Measurements from ENCODE around the gene COL6A3. TPM values are rescaled to one million over a fixed set of nuclear protein-coding genes. Genes with fewer than 3 reads are reported as not detected.
"Not testable (repeated sequence)": the region's sequence is repeated elsewhere in the genome, so short reads cannot be mapped to it uniquely, and the experiment has no call there.

COL6A3 gene
- total RNA-seq, 2 experiments from 2014 or later, result 0.53 to 1.5 TPM

DNA sequence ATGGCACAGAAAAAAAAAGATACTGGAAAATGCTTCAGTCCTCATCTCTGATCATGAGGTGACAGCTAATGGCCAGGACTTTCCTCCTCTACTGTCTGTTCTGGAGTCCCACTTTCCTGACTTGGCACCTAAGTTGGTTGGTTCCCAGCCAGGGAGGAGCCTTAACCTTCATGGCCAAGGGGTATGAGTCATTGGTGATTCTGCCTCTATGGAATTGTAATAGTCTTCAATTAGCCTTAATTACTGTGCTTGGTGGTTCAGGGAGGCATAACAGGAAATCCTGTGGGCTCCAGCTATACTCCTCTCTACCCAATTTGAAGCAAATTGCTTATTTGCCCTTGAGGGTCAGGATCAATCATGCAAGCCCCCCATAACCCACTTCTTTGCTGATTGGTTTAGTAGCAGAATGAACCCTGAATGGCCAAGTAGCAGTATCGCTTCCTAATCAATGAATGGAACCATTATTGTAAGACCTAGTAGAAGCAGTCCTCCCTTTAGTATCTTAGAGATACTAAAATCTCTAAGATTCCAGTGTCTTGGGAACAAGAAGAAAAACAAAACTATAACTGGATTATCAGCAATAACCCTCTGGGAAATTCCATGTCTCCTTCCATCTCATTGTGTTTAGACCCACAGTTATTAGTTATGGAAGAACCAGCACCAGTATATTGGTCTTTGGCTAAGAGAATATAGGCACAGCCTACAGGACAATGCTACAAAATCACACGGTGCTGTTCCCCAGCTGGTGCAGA, 109.0 kb downstream of the COL6A3 start:
- no peaks in the 10 kb centered on the region for H3K4me1 Mint-ChIP-seq
- no peak overlapping the region for H3K4me3 Mint-ChIP-seq
- DNase-seq (no peak), ATAC-seq (no peak)
- no peak overlapping the region for H3K27ac Mint-ChIP-seq
- CTCF ChIA-PET, result no interaction called here
- no peaks in the 10 kb centered on the region for H3K36me3 Mint-ChIP-seq
- peaks cover 9% of the 10 kb centered on the region for H3K9me3 Mint-ChIP-seq (ENCODE audit: low read depth)
- H3K27me3 Mint-ChIP-seq, result peaks cover 11% of the 10 kb centered on the region

- H3K27ac Mint-ChIP-seq; H3K9me3 Mint-ChIP-seq (ENCODE audit: low read depth); H3K4me3 Mint-ChIP-seq; H3K27me3 Mint-ChIP-seq; CTCF ChIA-PET; DNase-seq; H3K4me1 Mint-ChIP-seq; H3K36me3 Mint-ChIP-seq; ATAC-seq: not testable (repeated sequence)
Observed at GRCh38 chr2:237303244-237303643, 110.7 kb downstream of the COL6A3 start.

DNA sequence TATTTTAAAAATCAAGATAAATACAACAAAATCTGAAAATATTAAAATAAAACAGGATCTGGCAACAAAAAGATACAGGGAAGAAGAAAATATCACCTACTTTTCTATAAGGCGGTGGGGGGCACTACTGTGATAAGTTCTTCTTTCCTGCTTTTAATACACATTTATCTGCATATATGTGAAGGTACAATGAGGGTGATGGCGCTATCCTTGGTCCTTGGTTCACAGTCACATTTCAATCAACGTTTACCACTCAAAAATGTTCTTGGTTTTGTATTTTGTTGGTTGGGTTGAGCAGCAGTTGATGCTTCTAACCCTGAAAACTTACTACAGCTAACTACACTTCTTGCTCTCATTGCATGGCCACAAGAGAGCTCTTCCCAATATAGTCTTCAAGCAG, 112.4 kb downstream of the COL6A3 start:
- Mint-ChIP-seq H3K4me1 (no peaks in the 10 kb centered on the region), H3K9me3 (ENCODE audit: low read depth) (peaks cover 9% of the 10 kb centered on the region), H3K27ac (no peak overlapping the region), H3K36me3 (no peaks in the 10 kb centered on the region), H3K4me3 (no peak overlapping the region), H3K27me3 (peaks cover 10% of the 10 kb centered on the region)
- CTCF ChIA-PET, result no interaction called here
- ATAC-seq, result no peak
- DNase-seq, result no peak

DNA sequence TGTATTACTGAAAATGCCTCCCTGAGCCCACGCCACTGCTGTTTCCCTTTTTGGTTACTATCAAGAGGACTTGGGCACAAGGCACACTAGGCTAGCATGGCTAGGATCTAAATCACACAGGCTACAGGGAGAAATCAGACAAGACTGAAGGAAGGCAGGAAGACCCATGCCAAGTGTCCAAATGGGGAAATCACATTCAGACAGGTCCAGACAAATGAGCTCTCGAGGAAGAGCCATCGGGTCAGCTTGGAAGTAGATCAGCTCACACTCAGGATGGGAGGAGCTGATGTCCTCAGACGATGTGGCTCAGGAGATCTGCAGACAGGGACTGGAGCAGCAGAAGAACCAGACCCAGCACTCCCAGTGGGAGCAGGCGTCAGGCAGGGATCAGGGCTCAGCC, 113.2 kb downstream of the COL6A3 start:
- Mint-ChIP-seq H3K9me3 (ENCODE audit: low read depth) (peaks cover 9% of the 10 kb centered on the region), H3K36me3 (no peaks in the 10 kb centered on the region), H3K4me1 (no peaks in the 10 kb centered on the region), H3K27ac (no peak overlapping the region), H3K27me3 (peaks cover 12% of the 10 kb centered on the region), H3K4me3 (no peak overlapping the region)
- CTCF ChIA-PET, result no interaction called here
- ATAC-seq, result no peak
- DNase-seq, result no peak

- H3K27ac Mint-ChIP-seq, result no peak overlapping the region
- H3K4me3 Mint-ChIP-seq, result no peak overlapping the region
- ATAC-seq (no peak), DNase-seq (no peak)
- CTCF ChIA-PET, result no interaction called here
- peaks cover 14% of the 10 kb centered on the region for H3K27me3 Mint-ChIP-seq
- H3K36me3 Mint-ChIP-seq, result no peaks in the 10 kb centered on the region
- no peaks in the 10 kb centered on the region for H3K4me1 Mint-ChIP-seq
- peaks cover 9% of the 10 kb centered on the region for H3K9me3 Mint-ChIP-seq (ENCODE audit: low read depth)
Observed at GRCh38 chr2:237299906-237300305, 114.1 kb downstream of the COL6A3 start.

DNA sequence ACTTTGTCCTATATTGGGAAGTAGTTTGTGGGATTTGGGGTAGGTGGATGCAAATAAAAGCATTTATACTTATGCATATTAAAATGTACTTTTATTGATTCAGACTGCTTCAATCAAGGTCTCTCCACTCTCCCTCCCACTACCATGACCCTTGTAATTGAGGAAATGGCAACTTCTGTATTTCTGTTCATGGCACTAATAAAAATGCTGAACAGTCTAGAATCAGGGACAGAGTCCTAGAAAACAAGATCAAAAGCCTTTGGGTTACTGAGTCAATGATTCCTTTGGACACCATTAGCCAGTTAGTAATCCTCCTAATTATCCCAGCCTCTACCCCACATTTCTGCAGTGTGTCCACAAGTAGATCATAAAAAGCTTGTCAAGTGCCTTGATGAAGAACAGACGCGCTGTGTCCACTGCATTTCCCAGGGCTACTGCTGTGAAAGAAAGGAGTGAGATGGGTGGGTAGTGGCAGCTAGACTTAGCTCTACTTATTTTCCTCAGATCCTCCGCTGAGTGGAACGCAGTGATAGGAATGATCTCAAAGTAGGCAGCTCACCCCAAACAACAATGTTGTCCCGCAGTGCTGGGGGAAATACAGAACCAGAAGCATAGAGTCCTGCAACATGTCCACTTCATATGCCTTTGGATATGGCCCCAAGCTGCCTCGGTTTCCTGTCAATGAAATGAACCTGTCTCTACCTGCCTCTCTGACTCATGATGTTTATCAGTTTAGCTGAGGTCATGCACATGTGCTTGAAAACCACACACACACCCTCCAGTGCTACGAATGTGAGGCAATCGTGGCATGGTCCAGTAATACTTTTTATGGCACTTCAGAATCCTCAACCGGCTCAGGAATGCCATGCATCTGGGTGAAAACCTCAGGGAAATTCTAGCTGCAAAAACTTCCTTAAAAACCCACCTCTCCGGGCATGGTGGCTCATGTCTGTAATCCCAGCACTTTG, 115.5 kb downstream of the COL6A3 start:
- DNase-seq, result no peak
- H3K9me3 Mint-ChIP-seq (ENCODE audit: low read depth), result peaks cover 6% of the 10 kb centered on the region
- H3K4me3 Mint-ChIP-seq, result no peak overlapping the region
- no peaks in the 10 kb centered on the region for H3K4me1 Mint-ChIP-seq
- no peak for ATAC-seq
- CTCF ChIA-PET, result no interaction called here
- no peaks in the 10 kb centered on the region for H3K36me3 Mint-ChIP-seq
- peaks cover 25% of the 10 kb centered on the region for H3K27me3 Mint-ChIP-seq
- H3K27ac Mint-ChIP-seq, result no peak overlapping the region

DNA sequence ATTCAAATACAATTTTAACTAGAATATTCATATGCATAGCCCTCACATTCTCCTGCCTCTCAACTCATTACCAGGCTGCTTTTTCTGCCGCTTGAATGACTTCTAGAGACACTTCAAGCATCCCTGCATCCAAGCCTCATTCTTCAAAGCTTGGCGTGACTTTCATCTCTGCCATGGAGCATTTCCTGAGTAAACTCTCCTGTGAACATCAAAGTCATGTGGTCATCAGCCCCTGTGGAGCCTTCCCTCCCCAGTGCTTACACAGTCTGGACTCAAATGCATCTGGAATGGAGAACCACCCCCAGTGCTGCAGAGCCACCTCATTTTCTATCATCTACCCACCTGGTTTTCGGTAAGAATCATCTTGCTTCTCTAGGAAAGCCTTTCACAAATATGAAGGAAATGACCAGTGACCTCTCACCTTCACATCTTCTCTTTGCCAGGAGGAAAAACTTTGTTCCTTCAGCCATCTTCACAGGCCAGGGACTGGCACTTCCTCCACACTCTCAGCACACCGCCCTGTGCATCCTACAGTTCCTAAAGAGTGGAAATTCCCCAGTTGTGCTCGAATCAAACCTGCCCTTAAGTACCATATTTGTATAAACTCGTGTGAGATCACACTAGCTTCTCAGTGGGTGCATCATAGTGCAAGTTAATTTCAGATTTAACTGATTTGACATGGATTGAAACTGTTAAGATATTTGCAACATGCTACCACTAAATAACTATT, 116.4 kb downstream of the COL6A3 start:
- DNase-seq, result no peak
- Mint-ChIP-seq H3K36me3 (no peaks in the 10 kb centered on the region), H3K27ac (no peak overlapping the region), H3K9me3 (ENCODE audit: low read depth) (peaks cover 3% of the 10 kb centered on the region), H3K4me1 (no peaks in the 10 kb centered on the region), H3K27me3 (peaks cover 32% of the 10 kb centered on the region), H3K4me3 (no peak overlapping the region)
- ATAC-seq, result no peak
- CTCF ChIA-PET, result no interaction called here

GRCh38 chr2:237296756-237297155, 117.2 kb downstream of the COL6A3 start:
- H3K36me3 Mint-ChIP-seq, result no peaks in the 10 kb centered on the region
- CTCF ChIA-PET, result no interaction called here
- H3K4me1 Mint-ChIP-seq, result no peaks in the 10 kb centered on the region
- H3K27ac Mint-ChIP-seq, result no peak overlapping the region
- DNase-seq, result no peak
- ATAC-seq, result no peak
- no peaks in the 10 kb centered on the region for H3K9me3 Mint-ChIP-seq (ENCODE audit: low read depth)
- peaks cover 38% of the 10 kb centered on the region for H3K27me3 Mint-ChIP-seq
- no peak overlapping the region for H3K4me3 Mint-ChIP-seq

- Mint-ChIP-seq H3K27me3 (peaks cover 45% of the 10 kb centered on the region), H3K36me3 (no peaks in the 10 kb centered on the region), H3K4me3 (no peak overlapping the region), H3K4me1 (peaks cover 2% of the 10 kb centered on the region), H3K27ac (no peak overlapping the region), H3K9me3 (ENCODE audit: low read depth) (no peaks in the 10 kb centered on the region)
- no peak for ATAC-seq
- CTCF ChIA-PET, result no interaction called here
- no peak for DNase-seq
Observed at GRCh38 chr2:237295889-237296480, 118.0 kb downstream of the COL6A3 start.

DNA sequence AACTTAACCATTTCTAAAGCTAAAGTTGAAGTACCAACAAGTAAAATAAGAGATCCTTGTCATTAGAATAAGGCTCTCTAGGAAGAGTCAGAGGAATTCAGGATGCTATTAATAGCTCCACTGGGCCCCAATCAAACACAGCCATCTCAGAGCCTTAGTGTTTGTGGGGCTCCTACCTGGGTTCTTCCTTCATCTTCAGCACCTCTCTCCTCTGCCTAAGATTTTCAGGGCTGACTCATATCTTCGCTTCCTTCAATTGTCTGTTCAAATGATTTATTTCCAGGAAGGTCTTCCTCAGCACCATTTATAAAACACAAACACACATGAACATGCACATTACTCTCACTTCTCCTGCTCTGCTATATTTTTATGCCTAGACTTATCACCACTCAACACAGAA, 119.5 kb downstream of the COL6A3 start:
- H3K4me1 Mint-ChIP-seq, result peaks cover 2% of the 10 kb centered on the region
- DNase-seq (no peak), ATAC-seq (no peak)
- CTCF ChIA-PET, result no interaction called here
- peaks cover 51% of the 10 kb centered on the region for H3K27me3 Mint-ChIP-seq
- no peak overlapping the region for H3K27ac Mint-ChIP-seq
- H3K4me3 Mint-ChIP-seq, result no peak overlapping the region
- no peaks in the 10 kb centered on the region for H3K9me3 Mint-ChIP-seq (ENCODE audit: low read depth)
- H3K36me3 Mint-ChIP-seq, result no peaks in the 10 kb centered on the region

DNA sequence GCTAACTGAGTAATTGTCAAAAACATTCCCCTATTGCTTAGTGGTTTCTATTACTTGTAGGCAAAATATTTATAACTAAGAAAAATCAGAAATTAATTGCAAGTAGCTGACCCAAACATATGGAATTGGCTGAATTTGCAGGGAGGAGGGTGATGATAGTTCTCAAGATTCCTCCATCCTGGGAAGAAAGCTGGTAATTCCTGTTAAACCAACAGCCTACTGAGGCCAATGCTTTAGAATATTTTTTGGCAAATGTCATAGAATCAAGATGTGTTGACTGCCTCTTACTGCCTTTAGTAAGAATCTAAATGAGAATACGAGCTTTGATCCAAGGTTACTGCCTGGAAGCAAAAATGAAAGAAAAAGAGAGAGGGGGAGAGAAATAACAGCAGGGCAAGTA, 120.0 kb downstream of the COL6A3 start:
- ATAC-seq, result no peak
- no peak overlapping the region for H3K4me3 Mint-ChIP-seq
- no peak overlapping the region for H3K27ac Mint-ChIP-seq
- H3K4me1 Mint-ChIP-seq, result peaks cover 2% of the 10 kb centered on the region
- peaks cover 54% of the 10 kb centered on the region for H3K27me3 Mint-ChIP-seq
- H3K36me3 Mint-ChIP-seq, result no peaks in the 10 kb centered on the region
- no peaks in the 10 kb centered on the region for H3K9me3 Mint-ChIP-seq (ENCODE audit: low read depth)
- DNase-seq, result no peak
- CTCF ChIA-PET, result no interaction called here

- no peaks in the 10 kb centered on the region for H3K9me3 Mint-ChIP-seq (ENCODE audit: low read depth)
- ATAC-seq, result no peak
- H3K27me3 Mint-ChIP-seq, result peaks cover 57% of the 10 kb centered on the region
- H3K4me1 Mint-ChIP-seq, result peaks cover 2% of the 10 kb centered on the region
- CTCF ChIA-PET, result no interaction called here
- H3K27ac Mint-ChIP-seq, result no peak overlapping the region
- H3K36me3 Mint-ChIP-seq, result no peaks in the 10 kb centered on the region
- DNase-seq, result no peak
- H3K4me3 Mint-ChIP-seq, result no peak overlapping the region
Observed at GRCh38 chr2:237291138-237291792, 122.7 kb downstream of the COL6A3 start.

DNA sequence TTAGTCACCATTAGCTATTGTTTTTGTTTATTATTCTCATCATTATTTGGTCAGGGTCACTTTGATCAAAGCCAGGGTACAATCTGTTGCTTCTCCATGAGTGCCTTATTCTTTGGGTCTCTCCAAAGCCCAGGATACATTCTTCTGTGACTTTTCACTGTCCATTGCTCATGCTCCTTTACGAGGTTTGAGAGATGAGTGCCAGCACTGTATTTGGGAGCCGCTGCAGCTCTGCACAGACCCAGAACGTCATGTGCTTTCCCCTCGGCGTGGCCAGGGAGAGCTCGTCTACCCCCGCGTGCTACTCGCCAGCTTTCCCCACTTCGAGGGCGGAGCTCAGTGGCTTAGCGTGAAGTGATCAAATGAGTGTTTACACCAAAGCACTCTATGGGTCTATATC, 123.7 kb downstream of the COL6A3 start:
- Mint-ChIP-seq H3K36me3 (no peaks in the 10 kb centered on the region), H3K4me1 (peaks cover 2% of the 10 kb centered on the region), H3K9me3 (ENCODE audit: low read depth) (no peaks in the 10 kb centered on the region), H3K27ac (no peak overlapping the region), H3K4me3 (no peak overlapping the region), H3K27me3 (peaks cover 54% of the 10 kb centered on the region)
- CTCF ChIA-PET, result interaction anchor here (0.7 kb wide), 1 partner anchor 18 kb away, joined by 3 read pairs; no protein-coding TSS in a partner anchor
- ATAC-seq, result no peak
- no peak for DNase-seq
